GM13976 (cell line): ENCODE data around the gene CHD9.
"Not testable (repeated sequence)": the region's sequence is repeated elsewhere in the genome, so short reads cannot be mapped to it uniquely, and the experiment has no call there.

ENCODE experiments used
- DNase-seq: peaks from one replicate; pipeline ENCODE4 v3.0.0; 2012; ENCODE audit warnings: low spot score
- CTCF ChIP-seq: IDR thresholded peaks from 2 replicates; pipeline ENCODE4 v1.5.1; 2012; ENCODE audit warnings: borderline replicate concordance, mild to moderate bottlenecking; ENCODE audit not compliant: insufficient read depth; ENCODE audit errors: extremely low read depth, missing control alignments, control extremely low read depth
- in situ Hi-C: fragments of 300-500 bp; cut with MboI; formaldehyde crosslinking; loops from one replicate; pipeline ENCODE4 v1.12.0; 2022; ENCODE audit warnings: low sequenced_read_pairs, mixed read lengths, inconsistent platforms; ENCODE audit not compliant: unreplicated experiment

CHD9 gene

GRCh38 chr16:53041320-53042051 lies 13.3 kb upstream of the CHD9 start:
- no peak for DNase-seq
- in situ Hi-C loops, result no loop called here
- TF ChIP-seq CTCF, result no peak

- DNase-seq, result no peak
- TF ChIP-seq CTCF, result no peak
- in situ Hi-C loops, result no loop called here
Observed at GRCh38 chr16:53042235-53042701, 12.5 kb upstream of the CHD9 start.

DNA sequence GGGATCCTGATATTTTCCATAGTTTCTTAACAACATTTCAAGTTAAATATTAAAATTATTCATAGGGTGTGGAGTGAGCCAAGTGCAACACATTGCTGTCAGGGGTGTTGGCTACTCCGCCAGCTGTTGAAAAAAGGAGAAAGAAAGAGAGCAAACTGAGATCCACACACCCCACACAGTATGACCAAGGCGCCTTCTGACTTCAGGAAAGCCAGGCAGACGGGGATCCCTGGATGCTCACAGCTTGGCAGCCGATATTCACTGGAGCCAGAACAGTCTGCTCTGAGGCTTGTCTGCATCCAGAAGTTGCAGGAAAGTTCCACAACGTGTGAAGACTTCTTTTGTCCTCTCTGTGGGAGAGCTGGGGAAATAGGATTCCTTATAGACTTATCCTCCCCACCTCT lies 11.4 kb upstream of the CHD9 start:
- DNase-seq, result no peak
- no peak for TF ChIP-seq CTCF
- in situ Hi-C loops, result no loop called here

- TF ChIP-seq CTCF, result no peak
- no peak for DNase-seq
- in situ Hi-C loops, result no loop called here
Observed at GRCh38 chr16:53043986-53044601, 10.7 kb upstream of the CHD9 start.

- DNase-seq, result no peak
- TF ChIP-seq CTCF, result no peak
- in situ Hi-C loops, result no loop called here
Observed at GRCh38 chr16:53045341-53046220, 9.2 kb upstream of the CHD9 start.

DNA sequence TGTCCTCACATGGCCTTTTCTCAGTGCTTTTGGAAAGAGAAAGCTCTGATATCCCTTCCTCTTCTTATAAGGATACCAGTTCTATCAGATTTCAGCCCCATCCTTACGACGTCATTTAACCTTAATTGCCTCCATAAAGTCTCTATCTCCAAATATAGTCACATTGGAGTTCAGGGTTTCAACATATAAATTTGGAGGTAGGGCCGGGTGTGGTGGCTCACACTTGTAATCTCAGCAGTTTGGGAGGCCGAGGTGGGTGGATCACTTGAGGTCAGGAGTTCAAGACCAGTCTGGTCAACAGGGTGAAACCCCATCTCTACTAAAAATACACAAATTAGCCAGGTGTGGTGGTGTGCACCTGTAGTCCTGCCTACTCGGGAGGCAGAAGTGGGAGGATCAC lies 7.3 kb upstream of the CHD9 start:
- DNase-seq, in situ Hi-C loops: not testable (repeated sequence)
